Endometrium (tissue), 2 donors: ENCODE measurements around the gene ZHX3.
"Not testable (repeated sequence)": the region's sequence is repeated elsewhere in the genome, so short reads cannot be mapped to it uniquely, and the experiment has no call there.

Experiments used
- FAIRE-seq: peaks from 2 replicates; lab custom pipeline; 2012; peaks lifted over from hg19 to GRCh38; lab: Jason Lieb, UNC
- donor health status: control.
- donor health status: control.

ZHX3 gene

GRCh38 chr20:41330343-41330720 is 12.8 kb upstream of the ZHX3 start:
- no peak for FAIRE-seq

GRCh38 chr20:41329435-41330342 is 12.2 kb upstream of the ZHX3 start:
- FAIRE-seq, result no peak

DNA sequence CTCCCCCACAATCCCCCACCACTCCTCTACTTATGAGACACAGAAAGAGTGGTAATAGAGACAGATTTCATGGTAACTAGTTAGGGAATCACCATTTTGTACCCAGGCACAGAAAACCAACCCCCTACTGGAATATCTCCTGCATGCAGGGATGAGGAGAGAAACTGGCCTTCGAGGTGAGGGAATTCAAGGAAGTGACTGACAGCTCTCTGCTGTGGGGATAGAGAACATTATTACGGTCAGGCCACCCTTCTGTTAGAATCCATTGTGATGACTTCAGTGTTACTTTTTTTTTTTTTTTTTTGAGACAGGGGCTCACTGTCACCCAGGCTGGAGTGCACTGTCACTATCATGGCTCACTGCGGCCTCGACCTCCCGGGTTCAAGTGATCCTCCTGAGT is 9.6 kb upstream of the ZHX3 start:
- no peak for FAIRE-seq

DNA sequence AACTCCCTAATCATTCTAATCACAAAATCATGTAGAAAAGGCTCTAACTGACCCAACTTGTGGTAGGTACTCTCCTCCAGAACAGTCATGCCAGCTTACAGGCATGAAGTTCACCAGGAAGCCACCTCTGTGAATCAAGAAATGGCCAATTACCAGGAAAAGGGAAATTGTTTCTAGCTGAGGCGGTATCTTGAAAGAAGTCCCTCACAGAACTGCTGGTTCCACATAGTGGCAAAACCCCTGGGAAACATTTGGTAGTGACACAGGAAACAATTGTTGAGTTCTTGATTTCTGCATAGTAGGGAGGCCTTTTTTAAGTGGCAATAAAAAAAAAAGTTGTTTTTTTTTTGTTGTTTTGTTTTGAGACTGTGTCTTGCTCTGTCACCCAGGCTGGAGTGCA is 3.4 kb upstream of the ZHX3 start:
- FAIRE-seq, result no peak

- FAIRE-seq, result no peak
Measured at GRCh38 chr20:41320441-41320840, 2.9 kb upstream of the ZHX3 start.

- no peak for FAIRE-seq
Measured at GRCh38 chr20:41318271-41318649, 729 bp upstream of the ZHX3 start.

GRCh38 chr20:41316602-41317545 is 657 bp downstream of the ZHX3 start:
- FAIRE-seq, result no peak

DNA sequence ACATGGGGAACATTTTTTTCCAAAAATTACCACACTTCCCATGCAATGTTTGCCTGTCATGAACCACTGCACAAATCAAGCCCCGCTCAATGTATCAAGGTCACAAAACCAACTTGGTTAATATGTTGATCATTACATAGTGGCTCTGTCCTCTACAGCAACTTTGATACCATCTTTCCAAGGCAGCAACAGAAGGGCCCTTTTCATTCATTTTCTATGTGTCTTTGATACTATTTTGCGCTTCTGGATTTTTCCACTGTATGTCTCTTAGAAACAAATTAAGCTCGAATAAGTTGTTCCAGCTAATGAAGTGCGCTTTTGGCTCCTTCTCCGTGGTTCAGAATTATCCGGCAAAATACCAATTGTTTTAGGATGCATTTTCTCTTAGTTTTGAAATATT is 1.5 kb downstream of the ZHX3 start:
- FAIRE-seq, result no peak

GRCh38 chr20:41314386-41314785 is 3.1 kb downstream of the ZHX3 start:
- no peak for FAIRE-seq

DNA sequence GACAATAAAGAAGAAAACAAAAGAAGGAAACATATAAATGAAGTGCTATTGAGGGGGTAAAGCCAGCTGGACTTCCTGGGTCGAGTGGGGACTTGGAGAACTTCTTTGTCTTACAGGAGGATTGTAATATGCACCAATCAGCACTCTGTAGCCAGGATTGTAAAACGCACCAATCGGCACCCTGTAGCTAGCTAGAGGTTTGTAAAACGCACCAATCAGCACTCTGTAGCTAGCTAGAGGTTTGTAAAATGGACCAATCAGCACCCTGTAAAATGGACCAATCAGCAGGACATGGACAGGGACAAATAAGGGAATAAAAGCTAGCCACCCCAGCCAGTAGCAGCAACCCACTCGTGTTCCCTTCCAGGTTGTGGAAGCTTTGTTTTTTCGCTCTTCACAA is 5.5 kb downstream of the ZHX3 start:
- not testable (repeated sequence) for FAIRE-seq

- FAIRE-seq, result no peak
Measured at GRCh38 chr20:41309817-41310216, 7.7 kb downstream of the ZHX3 start.

DNA sequence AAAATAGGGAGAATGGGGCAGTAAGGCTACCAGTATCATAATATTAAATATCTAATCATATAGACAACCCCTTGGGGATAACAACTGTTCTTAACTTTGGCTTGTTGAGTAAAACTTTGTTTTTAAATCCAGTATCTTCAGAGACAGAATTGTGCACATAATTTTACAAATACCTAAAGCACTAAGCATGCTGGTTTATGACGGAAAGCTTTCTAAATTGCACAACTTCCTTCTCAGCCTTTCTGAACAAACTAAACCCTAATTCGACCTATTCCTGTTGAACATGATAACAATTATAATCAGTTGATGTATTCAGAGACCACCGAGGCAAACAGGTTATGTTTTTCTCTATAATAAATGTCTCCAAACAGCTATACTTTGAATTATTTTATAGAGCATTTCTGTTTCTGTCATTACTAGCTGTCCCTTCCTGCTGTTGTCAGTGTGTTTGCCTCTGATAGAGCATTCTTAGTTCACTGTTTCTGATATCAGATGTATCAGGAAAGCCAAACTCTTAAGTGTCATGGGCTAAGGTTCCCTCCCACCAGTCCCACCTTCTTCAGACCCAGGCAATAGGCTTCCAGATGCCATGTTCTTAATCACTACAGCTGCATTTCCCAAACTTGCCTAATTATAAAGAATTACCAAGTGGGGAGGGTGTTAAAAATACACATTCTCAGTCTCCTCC is 8.7 kb downstream of the ZHX3 start:
- FAIRE-seq, result no peak

GRCh38 chr20:41308290-41308711 is 9.2 kb downstream of the ZHX3 start:
- FAIRE-seq, result no peak

GRCh38 chr20:41307021-41307420 is 10.5 kb downstream of the ZHX3 start:
- no peak for FAIRE-seq

- FAIRE-seq, result no peak
Measured at GRCh38 chr20:41306061-41306727, 11.3 kb downstream of the ZHX3 start.

DNA sequence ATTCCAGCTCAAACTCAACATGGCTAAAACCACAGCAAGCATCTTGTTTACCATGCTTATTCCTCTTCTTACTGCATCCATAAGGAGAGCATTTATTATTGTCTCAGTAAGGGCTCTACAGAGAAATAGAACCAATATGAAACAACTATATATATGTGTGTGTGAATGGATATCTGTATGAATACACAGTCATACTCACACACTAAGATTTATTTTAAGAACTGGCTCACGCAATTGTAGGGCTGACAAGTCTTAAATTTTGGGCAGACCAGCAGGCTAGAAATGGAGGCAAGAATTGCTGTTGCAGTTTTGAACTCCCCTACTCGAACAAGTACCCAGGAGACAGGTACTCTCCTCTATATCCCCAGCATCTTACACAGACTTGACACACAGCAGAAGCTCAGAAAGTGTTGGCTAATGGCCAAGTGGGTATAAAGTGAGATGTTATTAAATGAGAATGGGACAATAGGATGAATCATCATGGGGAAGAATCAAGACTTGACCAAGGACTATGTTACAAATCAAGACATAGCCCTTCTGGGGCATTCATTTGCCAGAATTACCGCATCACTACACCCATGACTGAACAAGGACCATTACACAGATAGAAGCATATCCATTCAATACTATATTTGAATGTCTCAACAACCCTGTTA is 13.0 kb downstream of the ZHX3 start:
- no peak for FAIRE-seq

DNA sequence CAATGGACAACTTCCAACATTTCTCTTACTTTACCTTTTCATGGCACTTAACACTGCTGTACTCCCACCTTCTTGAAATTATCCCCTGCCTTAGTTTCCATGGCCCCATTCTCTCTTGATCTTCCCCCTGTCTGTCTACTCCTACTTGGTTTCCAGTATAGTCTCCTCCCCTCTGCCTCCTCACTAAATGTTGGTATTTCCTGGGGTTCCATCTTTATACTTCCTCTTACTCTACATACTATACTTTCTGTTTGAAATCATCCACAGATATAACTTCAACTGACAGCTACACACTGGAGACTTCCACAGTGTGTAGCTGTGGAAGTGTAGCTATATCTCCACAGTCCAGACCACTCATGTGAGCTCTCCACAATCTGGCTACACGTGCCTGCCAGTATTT is 13.5 kb downstream of the ZHX3 start:
- FAIRE-seq, result no peak

DNA sequence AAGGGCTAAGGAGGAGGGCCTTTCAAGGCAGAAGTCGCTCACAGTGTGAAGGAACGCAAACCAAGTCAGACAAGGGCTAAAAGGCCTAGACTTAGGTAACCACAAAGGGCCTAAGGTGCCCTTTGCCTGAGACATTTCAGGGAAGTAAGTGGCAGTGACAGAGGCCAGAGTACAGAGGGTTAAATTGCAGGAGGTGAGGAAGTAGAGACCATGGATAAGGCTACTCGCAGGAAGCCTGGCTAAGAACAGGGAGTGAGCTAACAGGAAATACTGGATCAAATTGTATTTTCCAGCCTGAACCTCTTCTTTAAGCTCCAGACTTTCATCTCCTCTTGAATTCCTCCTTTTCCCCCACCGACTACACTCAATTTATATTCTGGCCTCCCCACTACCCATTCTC is 16.6 kb downstream of the ZHX3 start:
- no peak for FAIRE-seq

DNA sequence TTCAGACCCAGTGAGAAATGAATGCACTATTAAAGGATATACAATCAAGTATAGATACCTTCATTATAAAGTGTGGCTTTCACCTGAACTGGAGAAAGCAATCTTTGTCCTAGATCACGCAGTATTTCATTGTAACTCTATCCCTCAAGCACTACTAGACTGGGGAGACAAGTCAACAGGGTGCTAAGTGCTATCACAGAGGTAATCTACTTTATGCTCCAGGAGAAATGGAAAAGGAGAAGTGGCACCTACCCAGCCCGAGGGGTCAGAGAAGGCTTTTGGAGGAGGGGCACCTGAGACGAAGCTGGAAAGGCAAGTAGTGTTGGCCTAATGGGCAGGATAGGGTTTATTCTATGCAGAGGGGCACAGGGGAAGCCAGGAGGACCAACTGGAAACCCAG is 17.1 kb downstream of the ZHX3 start:
- FAIRE-seq, result no peak

DNA sequence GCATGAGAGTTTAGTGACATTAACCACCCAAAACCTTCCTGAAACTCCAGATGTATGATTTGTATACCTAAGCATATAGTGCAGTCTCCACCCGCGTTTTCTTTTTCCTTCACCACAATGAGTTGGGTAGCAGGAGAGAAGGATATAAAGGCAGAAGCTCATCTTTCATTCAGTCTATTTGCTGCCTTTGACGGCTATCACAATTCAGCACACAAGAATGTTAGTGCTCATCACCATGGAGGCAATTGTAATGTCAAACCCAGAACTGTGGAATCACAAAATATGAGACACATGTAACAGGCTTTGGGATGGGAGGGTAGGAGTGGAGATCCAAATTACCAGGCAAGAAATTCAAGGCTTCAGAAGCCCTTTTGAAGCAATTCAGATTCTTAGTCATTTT is 17.6 kb downstream of the ZHX3 start:
- no peak for FAIRE-seq

- no peak for FAIRE-seq
Measured at GRCh38 chr20:41293269-41294037, 24.1 kb downstream of the ZHX3 start.
